ENCODE data around the gene SLC4A7.

GRCh38 chr3:27358372-27358771, 125.8 kb downstream of the SLC4A7 start:
- no peak for TF ChIP-seq CTCF (conservative IDR thresholded peaks at IDR 0.05 in 1 of 2, IDR thresholded peaks at IDR 0.05 in 1 of 2; ENCODE audit: low read depth in 1 of 2, low read length in 2 of 2)
- TF ChIP-seq EZH2 (IDR thresholded peaks at IDR 0.05; ENCODE audit: low read length, missing control alignments): no peak
